Panc1 (cell line): ENCODE results near the gene AK8. TPM values are rescaled to one million over a fixed set of nuclear protein-coding genes. Genes with fewer than 3 reads are reported as not detected.

Experiments used
- ATAC-seq: fragments of 200-7000 bp; cut with Tn5 transposase; 2 replicates; pipeline ENCODE4 v1.9.1; 2020; ENCODE audit warnings: mild to moderate bottlenecking, moderate library complexity
- BruUV-seq: library from RNA; stranded (reverse); fragments of 400-500 nt; replicated peaks from 2 replicates; lab custom pipeline; 2021; lab: Mats Ljungman, UMichigan
- CTCF ChIA-PET: fragments of 300-600 bp; sonication (Branson Sonifier 250); formaldehyde crosslinking; loops from one replicate; lab custom pipeline; 2022; ENCODE audit warnings: antibody characterized with exemption; lab: Charles Lee
- POLR2A ChIA-PET: fragments of 300-600 bp; sonication (Branson Sonifier 250); formaldehyde crosslinking; loops from one replicate; lab custom pipeline; 2022; ENCODE audit warnings: antibody characterized with exemption; lab: Charles Lee
- DNase-seq: peaks from one replicate; pipeline ENCODE4 v3.0.0-alpha.2; 2010; ENCODE audit warnings: low read depth, low spot score
- H3K27ac ChIP-seq: 2 replicates; pipeline ENCODE4 v1.5.1; 2011; ENCODE audit warnings: mild to moderate bottlenecking, low read length, inconsistent platforms
- H3K27me3 ChIP-seq: fragments of 200-500 bp; sonication (Bioruptor generic); 2 replicates; pipeline ENCODE4 v1.6.0; 2014; ENCODE audit warnings: low read length, inconsistent platforms; ENCODE audit not compliant: control insufficient read depth, insufficient read depth
- H3K36me3 ChIP-seq: fragments of 200-500 bp; sonication (Bioruptor generic); 2 replicates; pipeline ENCODE4 v1.5.1; 2014; ENCODE audit warnings: inconsistent platforms, mild to moderate bottlenecking, low read length, moderate library complexity; ENCODE audit not compliant: control insufficient read depth, insufficient read depth
- H3K4me1 ChIP-seq: 2 replicates; pipeline ENCODE4 v1.5.1; 2011; ENCODE audit warnings: inconsistent platforms, mild to moderate bottlenecking, low read length, moderate library complexity; ENCODE audit not compliant: control insufficient read depth, insufficient read depth
- H3K4me3 ChIP-seq, 2 experiments: 2 replicates each; pipeline ENCODE4 v1.5.1; 2011 to 2012; ENCODE audit warnings: low read depth in 2 of 2, low read length in 2 of 2, mild to moderate bottlenecking in 2 of 2, inconsistent platforms in 1 of 2, moderate library complexity in 1 of 2
- H3K9me3 ChIP-seq: fragments of 200-500 bp; sonication (Bioruptor generic); 2 replicates; pipeline ENCODE4 v1.5.1; 2014; ENCODE audit warnings: low read depth, mild to moderate bottlenecking, inconsistent platforms, low read length, moderate library complexity; ENCODE audit not compliant: control insufficient read depth, insufficient read depth
- CTCF ChIP-seq: fragments of 450-650 bp; IDR thresholded peaks from 2 replicates; pipeline ENCODE4 v1.5.1; 2017; ENCODE audit warnings: mild to moderate bottlenecking
- POLR2AphosphoS5 ChIP-seq: IDR thresholded peaks from 2 replicates; pipeline ENCODE4 v1.6.1; 2012; ENCODE audit warnings: mild to moderate bottlenecking, low read depth, low read length, moderate library complexity
- REST ChIP-seq, 2 experiments: IDR thresholded peaks; 2 replicates each; pipeline ENCODE4 v1.6.1; 2011 to 2012; ENCODE audit warnings: low read depth in 2 of 2, control low read depth in 1 of 2, low read length in 1 of 2, mild to moderate bottlenecking in 1 of 2, moderate library complexity in 1 of 2; ENCODE audit not compliant: insufficient read depth in 1 of 2
- SIN3A ChIP-seq: IDR thresholded peaks from 2 replicates; pipeline ENCODE4 v1.6.1; 2012; ENCODE audit warnings: low read depth, mild to moderate bottlenecking, low read length, moderate library complexity, borderline replicate concordance; ENCODE audit not compliant: insufficient read depth
- TCF7L2 ChIP-seq: IDR thresholded peaks from 2 replicates; pipeline ENCODE4 v1.6.1; 2011; ENCODE audit warnings: mild to moderate bottlenecking, low read depth, low read length, inconsistent platforms
- in situ Hi-C: cut with HindIII; loops from 2 replicates; pipeline ENCODE4 v1.10.0; 2016; ENCODE audit warnings: low sequenced_read_pairs, low pct_unique_long_range_greater_than_20kb
- intact Hi-C: fragments of 100-400 bp; cut with micrococcal nuclease; formaldehyde crosslinking; loops from one replicate; pipeline ENCODE4 v1.10.0; 2022; ENCODE audit not compliant: unreplicated experiment
- total RNA-seq: library from RNA; stranded (reverse); gene quantifications from one replicate; pipeline ENCODE4 v1.2.1, GENCODE V29; 2021; ENCODE audit not compliant: unreplicated experiment

AK8 gene
- total RNA-seq, 1 experiment from 2014 or later = 0.39 TPM

- intact Hi-C loops (no loop called here), in situ Hi-C loops (no loop called here)
- Histone ChIP-seq H3K36me3 (no peaks in the 10 kb centered on the region), H3K4me3 (no peak overlapping the region), H3K4me1 (no peaks in the 10 kb centered on the region), H3K9me3 (no peaks in the 10 kb centered on the region), H3K27ac (no peak overlapping the region), H3K27me3 (no peaks in the 10 kb centered on the region; the same call in none of the 2 replicates)
- POLR2A ChIA-PET = no interaction called here
- ATAC-seq (no peak), DNase-seq (no peak)
- BruUV-seq = no TSS peak
- CTCF ChIA-PET = no interaction called here
- no peak for TF ChIP-seq POLR2AphosphoS5
- TF ChIP-seq TCF7L2 = no peak
- TF ChIP-seq REST (IDR thresholded peaks at IDR 0.05; ENCODE audit: insufficient read depth in 1 of 2, low read depth in 2 of 2, low read length in 1 of 2) = no peak
- TF ChIP-seq CTCF = no peak
- TF ChIP-seq SIN3A = no peak
Observed at GRCh38 chr9:132824151-132824550, 53.9 kb downstream of the AK8 start.

GRCh38 chr9:132823370-132824145, 54.5 kb downstream of the AK8 start:
- POLR2A ChIA-PET = interaction anchor here (0.6 kb wide), 2 partner anchors 11 to 120 kb away, joined by 3 read pairs; no protein-coding TSS in a partner anchor
- intact Hi-C loops (no loop called here), in situ Hi-C loops (no loop called here)
- ATAC-seq (no peak), DNase-seq (no peak)
- Histone ChIP-seq H3K4me1 (no peaks in the 10 kb centered on the region), H3K27me3 (no peaks in the 10 kb centered on the region; the same call in none of the 2 replicates), H3K4me3 (no peak overlapping the region), H3K27ac (no peak overlapping the region), H3K9me3 (no peaks in the 10 kb centered on the region), H3K36me3 (no peaks in the 10 kb centered on the region)
- CTCF ChIA-PET = no interaction called here
- TF ChIP-seq CTCF (no peak), POLR2AphosphoS5 (no peak), REST (IDR thresholded peaks at IDR 0.05; ENCODE audit: insufficient read depth in 1 of 2, low read depth in 2 of 2, low read length in 1 of 2) (no peak), TCF7L2 (no peak), SIN3A (no peak)
- no TSS peak for BruUV-seq
